Pancreas (tissue), 10 donors: ENCODE results near the gene AGPAT4. TPM values are rescaled to one million over a fixed set of nuclear protein-coding genes. Genes with fewer than 3 reads are reported as not detected.

Experiments used
- ATAC-seq, 4 donors: fragments of 200-7000 bp; cut with Tn5 transposase; one replicate each; pipeline versions ENCODE4 v1.8.0 to v1.9.1; 2020; ENCODE audit warnings: mild to moderate bottlenecking in 4 of 4, moderate library complexity in 4 of 4
- DNase-seq, 6 donors: peaks; one replicate each; pipeline ENCODE4 v3.0.0-alpha.2; 2020
- FAIRE-seq: peaks from 2 replicates; lab custom pipeline; 2012; peaks lifted over from hg19 to GRCh38; lab: Jason Lieb, UNC
- H3K27ac ChIP-seq, 4 donors: fragments of 200-600 bp; sonication (generic); 1 replicate in 3 of 4; 2 replicates in 1 of 4; pipeline versions ENCODE4 v1.5.0 to v1.8.0; 2020
- H3K27me3 ChIP-seq, 4 donors: fragments of 200-600 bp; one replicate each; pipeline ENCODE4 v1.8.0; 2021
- H3K36me3 ChIP-seq, 3 donors: fragments of 200-600 bp; sonication (generic) in 1 of 3; one replicate each; pipeline versions ENCODE4 v1.5.0 to v1.8.0; 2020 to 2021
- H3K4me1 ChIP-seq, 3 donors: fragments of 200-600 bp; one replicate each; pipeline ENCODE4 v1.8.0; 2021
- H3K4me3 ChIP-seq, 4 donors: fragments of 200-600 bp; sonication (generic) in 2 of 4; one replicate each; pipeline versions ENCODE4 v1.5.0 to v1.8.0; 2020 to 2021
- H3K9me3 ChIP-seq, 4 donors: fragments of 200-600 bp; one replicate each; pipeline ENCODE4 v1.8.0; 2021
- CTCF ChIP-seq, 4 donors: fragments of 200-600 bp; sonication (generic) in 3 of 4; IDR thresholded peaks; one replicate each; pipeline versions ENCODE4 v1.5.0 to v1.8.0; 2021; ENCODE audit warnings: antibody characterized with exemption in 4 of 4
- WGBS, 2 donors: extraction: QIAGEN DNeasy Blood & Tissue Kit; methylation state at CpG; one replicate each; pipeline ENCODE4 v1.1.7; 2013; 5-methylcytosine and 5-hydroxymethylcytosine counted together
- intact Hi-C, 3 donors: fragments of 100-400 bp; cut with DNase I; formaldehyde crosslinking; loops; one replicate each; pipeline versions ENCODE4 v1.11.1 to v1.14.2; 2022
- polyA plus RNA-seq, 2 donors: library from polyadenylated mRNA; stranded (reverse); fragments of 200-250 nt; gene quantifications; one replicate each; pipeline ENCODE4 v1.2.3, GENCODE V29; 2013
- total RNA-seq, 6 donors: library from RNA; stranded (reverse); fragmentation: NEBNext Ultra II Directional in 4 of 6; extraction: Animal tissue kit (Norgen Biotek cat#: 25700) in 4 of 6; gene quantifications; one replicate each; pipeline versions ENCODE4 v1.2.1 to v1.2.4, GENCODE V29; 2021 to 2023
- donor health status: healthy with polysubstance abuse.
- donor health status: DM: no; HTN: no; CAD: no; lungs with moderate emphysema.
- donor health status: DM: no; HTN: no; CAD: no.
- donor health status: control.
- donor health status: control.
- donor health status: Bipolar disorder and iron deficiency.
- donor health status: DM: yes; HTN: yes; CAD: no.
- donor health status: DM: no; HTN: no; CAD: no.
- donor health status: DM: no; HTN: no; CAD: no.
- donor health status: DM: yes; HTN: yes; CAD: no.

AGPAT4 gene
- total and polyA plus RNA-seq, 8 donors = 1.6 to 6.4 (median 2.3) TPM

- no peak for ATAC-seq
- Histone ChIP-seq H3K9me3 (no peaks in the 10 kb centered on the region), H3K36me3 (peaks cover 0 to 46% (median 22%) of the 10 kb centered on the region in 3 donors), H3K27ac (no peak overlapping the region), H3K4me1 (no peaks in the 10 kb centered on the region), H3K27me3 (no peaks in the 10 kb centered on the region), H3K4me3 (no peak overlapping the region)
- no peak for FAIRE-seq
- no peak for DNase-seq
- TF ChIP-seq CTCF (IDR thresholded peaks at IDR 0.05) = no peak
- intact Hi-C loops = no loop called here
- WGBS, 2 donors = 87 to 90% methylated on average over 5 of the region's 5 CpGs
Measured at GRCh38 chr6:161094955-161095354, 178.9 kb downstream of the AGPAT4 start.

- Histone ChIP-seq H3K4me3 (no peak overlapping the region), H3K4me1 (no peaks in the 10 kb centered on the region), H3K27ac (no peak overlapping the region), H3K36me3 (peaks cover 3 to 64% (median 24%) of the 10 kb centered on the region in 3 donors), H3K9me3 (no peaks in the 10 kb centered on the region), H3K27me3 (no peaks in the 10 kb centered on the region)
- no peak for DNase-seq
- WGBS, 2 donors = 85% methylated on average over 6 of the region's 6 CpGs
- ATAC-seq = no peak
- peak; percentile 75 for FAIRE-seq
- intact Hi-C loops = no loop called here
- no peak for TF ChIP-seq CTCF (IDR thresholded peaks at IDR 0.05)
Measured at GRCh38 chr6:161091972-161092701, 181.7 kb downstream of the AGPAT4 start.

GRCh38 chr6:161091151-161091550 is 182.7 kb downstream of the AGPAT4 start:
- DNase-seq (no peak), ATAC-seq (no peak), FAIRE-seq (no peak)
- H3K36me3 ChIP-seq = peaks cover 3 to 70% (median 30%) of the 10 kb centered on the region in 3 donors
- no peaks in the 10 kb centered on the region for H3K9me3 ChIP-seq
- 89 to 90% methylated on average over 4 of the region's 4 CpGs for WGBS, 2 donors
- H3K4me1 ChIP-seq = no peaks in the 10 kb centered on the region
- H3K27ac ChIP-seq = no peak overlapping the region
- intact Hi-C loops = no loop called here
- no peak overlapping the region for H3K4me3 ChIP-seq
- no peaks in the 10 kb centered on the region for H3K27me3 ChIP-seq
- no peak for TF ChIP-seq CTCF (IDR thresholded peaks at IDR 0.05)

GRCh38 chr6:161088676-161089328 is 185.1 kb downstream of the AGPAT4 start:
- no peaks in the 10 kb centered on the region for H3K9me3 ChIP-seq
- 75% methylated on average over 2 of the region's 2 CpGs for WGBS, 2 donors
- DNase-seq (no peak), FAIRE-seq (no peak), ATAC-seq (peak in 1 of 4 donors; percentile 14)
- no peak for TF ChIP-seq CTCF (IDR thresholded peaks at IDR 0.05)
- H3K36me3 ChIP-seq = peaks cover 3 to 73% (median 33%) of the 10 kb centered on the region in 3 donors
- no peak overlapping the region for H3K4me3 ChIP-seq
- no peak overlapping the region for H3K27ac ChIP-seq
- no peaks in the 10 kb centered on the region for H3K27me3 ChIP-seq
- H3K4me1 ChIP-seq = no peaks in the 10 kb centered on the region
- intact Hi-C loops = no loop called here

- no peak for TF ChIP-seq CTCF (IDR thresholded peaks at IDR 0.05)
- FAIRE-seq (no peak), ATAC-seq (no peak), DNase-seq (no peak)
- no peak overlapping the region for H3K4me3 ChIP-seq
- no peaks in the 10 kb centered on the region for H3K9me3 ChIP-seq
- H3K36me3 ChIP-seq = peaks cover 3 to 81% (median 22%) of the 10 kb centered on the region in 3 donors
- no peak overlapping the region for H3K27ac ChIP-seq
- H3K27me3 ChIP-seq = no peaks in the 10 kb centered on the region
- intact Hi-C loops = no loop called here
- 96 to 97% methylated on average over 5 of the region's 5 CpGs for WGBS, 2 donors
- no peaks in the 10 kb centered on the region for H3K4me1 ChIP-seq
Measured at GRCh38 chr6:161085246-161085645, 188.6 kb downstream of the AGPAT4 start.
